Motor neuron (in vitro differentiated cells): Measurements from ENCODE around the gene RBM22. TPM values are rescaled to one million over a fixed set of nuclear protein-coding genes. Genes with fewer than 3 reads are reported as not detected.

Experiments
- ATAC-seq, 8 experiments: fragments of 200-7000 bp; cut with Tn5 transposase; replicated peaks in 6 of 8; 2 replicates each; pipeline ENCODE4 v1.8.0; 2021; ENCODE audit warnings: mild to moderate bottlenecking in 8 of 8, moderate library complexity in 8 of 8
- H3K27ac ChIP-seq, 2 donors: fragments of 250-450 bp; sonication (Bioruptor Pico); 2 replicates each; pipeline ENCODE4 v1.9.0; 2021; ENCODE audit warnings: antibody characterized with exemption in 2 of 2, mild to moderate bottlenecking in 2 of 2, moderate library complexity in 1 of 2
- H3K4me1 ChIP-seq, 2 donors: fragments of 250-450 bp; sonication (Bioruptor Pico); replicated peaks in 1 of 2; 2 replicates each; pipeline ENCODE4 v1.6.1; 2021; ENCODE audit warnings: antibody characterized with exemption in 2 of 2, mild to moderate bottlenecking in 2 of 2, moderate library complexity in 1 of 2
- H3K4me3 ChIP-seq, 5 donors: fragments of 250-450 bp; sonication (Bioruptor Pico); 2 replicates each; pipeline ENCODE4 v1.9.0; 2021; ENCODE audit warnings: antibody characterized with exemption in 5 of 5, mild to moderate bottlenecking in 5 of 5, moderate library complexity in 4 of 5
- WGBS, 10 experiments: fragments of 450-650 bp; shearing (Covaris generic); methylation state at CpG; one replicate each; pipeline ENCODE4 v1.0.0; 2022; 5-methylcytosine and 5-hydroxymethylcytosine counted together
- in situ Hi-C, 9 experiments: fragments of 400-800 bp; cut with MboI; loops; one replicate each; pipeline ENCODE4 v1.15.0; 2021; ENCODE audit warnings: low sequenced_read_pairs in 9 of 9, low pct_unique_long_range_greater_than_20kb in 2 of 9; ENCODE audit not compliant: unreplicated experiment in 9 of 9
- total RNA-seq, 8 experiments: library from RNA; unstranded; fragments of 300-600 nt; gene quantifications; 2 replicates each; pipeline versions ENCODE4 v1.2.3 to v1.2.4, GENCODE V29; 2022

RBM22 gene
- total RNA-seq, 8 experiments from 2014 or later: 26.4 to 52.5 (median 42.5) TPM

DNA sequence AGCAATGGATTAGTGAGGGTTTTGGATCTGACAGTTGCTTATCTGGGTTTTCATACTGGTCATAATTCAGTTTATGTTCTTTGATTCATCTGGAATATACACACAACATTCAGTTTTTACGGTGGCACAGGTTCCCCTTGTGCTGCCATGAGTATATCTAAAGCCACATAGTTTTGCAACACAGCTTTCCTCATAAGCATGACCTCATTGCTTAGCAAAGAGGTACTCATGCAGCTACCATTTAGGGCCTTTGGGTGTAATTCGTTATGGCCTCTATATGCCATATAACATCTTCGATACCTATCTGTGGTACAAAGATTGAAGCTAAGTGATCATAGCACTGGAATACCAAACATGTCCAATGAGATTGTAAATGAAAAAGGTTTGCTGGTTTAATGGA lies 2.9 kb upstream of the RBM22 start:
- no peak overlapping the region for H3K4me3 ChIP-seq
- WGBS, 10 experiments: 57 to 100% (median 78%) methylated on average over 1 to 3 of the region's 3 CpGs; no CpG with 5 or more reads in 2 of the 10 experiments
- peaks cover 5 to 13% of the 10 kb centered on the region in 2 donors for H3K4me1 ChIP-seq
- H3K27ac ChIP-seq: no peak overlapping the region
- in situ Hi-C loops: loop anchor here in 1 of 9 experiments (25.0 kb wide), 1 partner anchor 141 kb away; no protein-coding TSS in a partner anchor
- ATAC-seq: no peak

DNA sequence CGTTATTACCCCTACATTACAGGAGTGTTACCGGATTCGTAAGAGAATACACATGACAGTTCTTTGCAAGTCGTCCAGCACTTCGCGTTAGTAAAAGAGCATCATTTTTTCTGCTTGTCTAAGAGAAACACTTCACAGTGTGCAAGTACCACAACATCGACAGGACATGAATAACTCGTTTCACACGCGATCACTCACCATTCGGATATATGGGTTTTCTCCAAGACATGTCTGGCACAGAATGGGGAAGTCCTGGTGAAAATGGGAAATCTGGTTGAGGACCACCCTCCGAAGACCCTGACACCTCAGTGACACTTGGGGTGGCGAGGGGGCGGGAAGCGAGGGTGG lies 642 bp downstream of the RBM22 start:
- Histone ChIP-seq H3K4me1 (peaks cover 5 to 13% of the 10 kb centered on the region in 2 donors), H3K27ac (peak overlapping the region; percentile 96 to 99), H3K4me3 (peak overlapping the region; percentile 79 to 99 (median 91))
- in situ Hi-C loops: loop anchor here in 1 of 9 experiments (25.0 kb wide), 1 partner anchor 138 kb away; no protein-coding TSS in a partner anchor
- peak in 3 of 8 experiments; percentile 1 to 2 (median 2) for ATAC-seq
- 0 to 60% (median 5%) methylated on average over 1 to 6 of the region's 15 CpGs; no CpG with 5 or more reads in 1 of the 10 experiments for WGBS, 10 experiments

DNA sequence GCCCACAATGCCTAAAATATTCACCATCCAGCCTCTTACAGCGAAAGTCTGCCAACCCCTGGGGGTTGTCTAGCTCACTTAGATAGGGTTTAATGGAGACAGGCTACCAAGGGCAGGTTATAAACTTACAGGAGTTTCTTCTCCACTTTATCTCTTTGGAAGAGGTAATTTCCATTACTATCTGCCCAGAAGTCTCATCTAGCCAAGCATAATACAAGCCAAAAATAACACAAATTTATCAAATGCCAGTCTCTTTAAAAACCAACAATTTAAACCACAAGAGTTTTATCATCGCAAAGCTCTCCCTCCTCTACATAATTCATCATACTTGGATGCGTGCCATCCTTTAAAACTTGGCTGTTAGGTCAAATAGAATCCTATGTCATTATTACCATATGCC lies 6.2 kb downstream of the RBM22 start:
- Histone ChIP-seq H3K4me1 (peaks cover 4% of the 10 kb centered on the region in 2 donors), H3K27ac (no peak overlapping the region), H3K4me3 (no peak overlapping the region)
- ATAC-seq: peak in 1 of 8 experiments; percentile 72
- in situ Hi-C loops: no loop called here
- 25 to 100% (median 94%) methylated on average over 1 to 3 of the region's 3 CpGs for WGBS, 10 experiments

DNA sequence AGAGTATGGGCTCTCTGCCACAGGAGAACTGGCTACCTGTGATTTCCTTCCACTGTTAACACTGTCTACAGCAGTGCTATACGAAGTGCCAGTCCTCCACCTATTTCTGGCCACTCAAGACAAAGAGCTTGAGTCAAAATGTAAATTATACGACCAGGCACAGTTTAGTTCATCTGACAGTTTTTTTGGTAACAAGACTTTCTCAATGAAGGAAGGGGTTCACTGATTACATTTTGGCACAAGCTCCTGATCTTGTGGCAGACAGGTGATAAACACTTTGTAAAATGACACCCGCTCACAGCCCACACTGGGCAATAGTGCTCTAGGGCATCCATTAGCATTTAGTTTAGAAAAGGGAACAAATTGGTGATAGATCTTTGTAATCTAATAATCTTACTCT lies 8.6 kb downstream of the RBM22 start:
- in situ Hi-C loops: no loop called here
- no peak for ATAC-seq
- Histone ChIP-seq H3K4me1 (no peaks in the 10 kb centered on the region), H3K4me3 (no peak overlapping the region), H3K27ac (no peak overlapping the region)
- WGBS, 10 experiments: 80 to 100% (median 100%) methylated on average over 1 to 3 of the region's 3 CpGs; no CpG with 5 or more reads in 1 of the 10 experiments

DNA sequence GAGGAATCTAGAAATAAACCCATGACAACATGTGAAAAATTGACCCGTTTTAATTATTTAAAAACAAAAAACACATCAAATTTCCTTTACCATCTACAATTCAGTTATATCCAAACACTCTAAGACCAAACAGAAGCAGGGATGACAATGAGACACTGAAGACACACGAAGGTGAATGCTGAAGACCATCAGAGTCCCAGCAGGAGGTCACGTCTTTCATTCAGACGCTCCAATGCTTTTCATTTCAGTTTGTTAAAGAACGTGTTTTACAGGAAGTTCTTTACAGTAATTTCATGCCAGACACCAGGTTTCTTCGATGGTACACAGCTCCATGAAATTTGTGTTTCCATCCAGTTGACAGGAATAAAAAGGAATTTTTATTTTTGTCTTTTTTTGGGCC lies 10.1 kb downstream of the RBM22 start:
- no peak overlapping the region for H3K27ac ChIP-seq
- H3K4me1 ChIP-seq: no peaks in the 10 kb centered on the region
- no peak for ATAC-seq
- 39 to 100% (median 80%) methylated on average over 1 to 6 of the region's 6 CpGs; no CpG with 5 or more reads in 1 of the 10 experiments for WGBS, 10 experiments
- in situ Hi-C loops: no loop called here
- H3K4me3 ChIP-seq: no peak overlapping the region

DNA sequence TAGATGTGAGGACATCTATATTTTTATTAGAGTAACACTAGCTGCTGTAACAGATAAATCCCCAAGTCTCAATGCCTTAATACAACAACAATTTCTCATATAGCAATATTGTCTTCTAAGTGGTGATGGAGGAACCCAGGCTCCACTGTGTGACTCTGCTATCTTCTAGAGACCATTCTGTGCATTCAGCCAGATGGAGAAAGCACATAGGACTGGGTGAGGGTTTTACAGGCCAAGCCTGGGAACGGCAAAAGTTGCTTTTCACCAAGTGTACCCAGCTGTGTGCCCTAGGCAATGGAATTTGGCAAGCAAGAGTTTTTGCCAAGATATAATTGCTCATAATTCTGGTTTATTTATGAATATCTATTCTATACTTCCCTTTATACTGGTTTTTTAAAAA lies 11.7 kb downstream of the RBM22 start:
- in situ Hi-C loops: no loop called here
- no peak overlapping the region for H3K27ac ChIP-seq
- peak in 1 of 8 experiments; percentile 80 for ATAC-seq
- WGBS, 10 experiments: 71 to 100% (median 100%) methylated on average over 1 of the region's 1 CpG; no CpG with 5 or more reads in 3 of the 10 experiments
- no peaks in the 10 kb centered on the region for H3K4me1 ChIP-seq
- H3K4me3 ChIP-seq: no peak overlapping the region

DNA sequence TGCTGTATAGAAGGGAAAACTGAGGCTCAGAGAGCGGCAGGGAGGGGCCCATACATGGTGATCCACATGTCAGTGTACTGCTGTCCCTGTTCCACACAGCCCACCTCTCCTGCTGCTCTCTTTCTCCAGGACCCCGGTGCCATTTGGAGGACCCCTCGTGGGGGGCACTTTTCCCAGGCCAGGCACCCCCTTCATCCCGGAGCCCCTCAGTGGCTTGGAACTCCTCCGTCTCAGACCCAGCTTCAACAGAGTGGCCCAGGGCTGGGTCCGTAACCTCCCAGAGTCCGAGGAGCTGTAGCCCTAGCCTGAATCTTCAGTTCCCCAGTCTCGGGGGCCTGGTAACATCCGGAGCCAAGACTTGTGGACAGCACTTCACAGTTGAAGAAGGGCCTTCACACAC lies 24.3 kb downstream of the RBM22 start:
- in situ Hi-C loops: no loop called here
- 70 to 100% (median 100%) methylated on average over 1 to 3 of the region's 9 CpGs; no CpG with 5 or more reads in 3 of the 10 experiments for WGBS, 10 experiments

DNA sequence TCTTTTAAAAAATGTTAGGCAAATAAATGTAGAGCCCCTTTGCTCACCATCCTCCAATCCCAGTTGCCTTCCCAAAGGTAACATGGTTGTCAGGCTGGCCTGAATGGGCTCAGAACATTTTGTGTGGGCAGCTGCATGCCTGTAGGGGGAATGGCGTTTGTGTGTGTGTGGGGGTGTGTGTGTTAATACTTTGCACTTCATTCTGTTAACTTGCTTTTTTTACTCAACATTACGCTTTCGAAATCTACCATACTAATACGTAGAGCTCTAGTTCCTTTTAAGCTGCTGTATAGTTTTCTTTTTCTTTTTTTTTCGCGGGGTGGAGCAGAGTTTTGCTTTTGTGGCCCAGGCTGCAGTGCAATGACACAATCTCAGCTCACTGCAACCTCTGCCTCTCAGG lies 25.8 kb downstream of the RBM22 start:
- in situ Hi-C loops: no loop called here
- 56 to 100% (median 87%) methylated on average over 1 to 6 of the region's 6 CpGs; no CpG with 5 or more reads in 1 of the 10 experiments for WGBS, 10 experiments

More for the DNA sequence above, 24.3 kb downstream of the RBM22 start:
- ATAC-seq: no peak
- Histone ChIP-seq H3K27ac (no peak overlapping the region), H3K4me3 (no peak overlapping the region), H3K4me1 (no peaks in the 10 kb centered on the region)

DNA sequence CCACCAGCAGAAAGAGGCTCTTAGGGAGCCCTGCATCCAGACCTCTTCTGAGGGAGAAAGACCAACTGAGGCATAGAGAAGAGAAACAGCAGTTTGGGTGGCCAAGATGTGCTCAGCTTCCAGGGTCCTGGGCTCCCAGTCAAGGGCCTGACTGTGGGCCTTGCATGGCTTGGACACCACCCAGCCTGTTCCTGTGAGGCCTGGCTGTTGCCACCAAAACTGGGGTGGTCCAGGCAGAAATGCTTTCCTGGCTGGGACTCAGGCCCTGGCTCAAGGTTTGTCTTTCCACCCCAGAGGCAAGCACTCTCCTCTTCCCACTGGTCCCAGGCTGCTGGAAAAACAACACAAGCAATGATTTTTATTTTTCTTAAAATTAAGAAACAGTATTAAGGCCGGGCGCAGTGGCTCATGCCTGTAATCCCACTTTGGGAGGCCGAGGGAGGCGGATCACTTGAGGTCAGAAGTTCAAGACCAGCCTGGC lies 26.5 kb downstream of the RBM22 start:
- Histone ChIP-seq H3K4me3 (no peak overlapping the region), H3K27ac (no peak overlapping the region), H3K4me1 (no peaks in the 10 kb centered on the region)
- no peak for ATAC-seq
- in situ Hi-C loops: loop anchor here in 6 of 9 experiments (25.0 kb wide), 2 partner anchors 112 to 212 kb away; no protein-coding TSS in a partner anchor
- 80 to 100% (median 93%) methylated on average over 1 to 4 of the region's 4 CpGs; no CpG with 5 or more reads in 4 of the 10 experiments for WGBS, 10 experiments

More for the DNA sequence above, 25.8 kb downstream of the RBM22 start:
- no peak overlapping the region for H3K4me3 ChIP-seq
- H3K4me1 ChIP-seq: no peaks in the 10 kb centered on the region
- no peak for ATAC-seq
- no peak overlapping the region for H3K27ac ChIP-seq

DNA sequence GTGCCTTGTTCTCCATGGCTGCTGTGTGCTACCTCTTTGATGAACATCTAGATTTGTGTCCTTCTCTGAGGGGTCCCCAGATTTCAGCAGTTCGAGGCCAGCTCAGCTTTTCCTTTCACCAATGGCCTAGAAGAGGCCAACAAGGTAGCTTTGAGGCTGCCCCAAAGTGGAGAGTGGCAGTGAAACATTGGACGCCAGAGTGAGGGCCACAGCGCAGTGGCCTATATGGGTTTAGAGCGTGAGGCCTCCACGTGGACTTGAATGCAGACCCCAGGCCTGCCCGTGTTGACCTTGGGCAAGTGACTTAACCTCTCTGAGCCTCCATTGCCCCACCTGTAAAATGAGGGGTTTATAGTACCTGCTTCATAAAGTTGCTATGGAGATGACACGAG lies 28.0 kb downstream of the RBM22 start:
- in situ Hi-C loops: loop anchor here in 6 of 9 experiments (25.0 kb wide), 2 partner anchors 111 to 211 kb away; no protein-coding TSS in a partner anchor
- ATAC-seq: no peak
- Histone ChIP-seq H3K4me3 (peak overlapping the region in 1 of 5 donors; percentile 39), H3K4me1 (no peaks in the 10 kb centered on the region), H3K27ac (no peak overlapping the region)
- WGBS, 10 experiments: 20 to 100% (median 90%) methylated on average over 1 to 5 of the region's 7 CpGs; no CpG with 5 or more reads in 3 of the 10 experiments

DNA sequence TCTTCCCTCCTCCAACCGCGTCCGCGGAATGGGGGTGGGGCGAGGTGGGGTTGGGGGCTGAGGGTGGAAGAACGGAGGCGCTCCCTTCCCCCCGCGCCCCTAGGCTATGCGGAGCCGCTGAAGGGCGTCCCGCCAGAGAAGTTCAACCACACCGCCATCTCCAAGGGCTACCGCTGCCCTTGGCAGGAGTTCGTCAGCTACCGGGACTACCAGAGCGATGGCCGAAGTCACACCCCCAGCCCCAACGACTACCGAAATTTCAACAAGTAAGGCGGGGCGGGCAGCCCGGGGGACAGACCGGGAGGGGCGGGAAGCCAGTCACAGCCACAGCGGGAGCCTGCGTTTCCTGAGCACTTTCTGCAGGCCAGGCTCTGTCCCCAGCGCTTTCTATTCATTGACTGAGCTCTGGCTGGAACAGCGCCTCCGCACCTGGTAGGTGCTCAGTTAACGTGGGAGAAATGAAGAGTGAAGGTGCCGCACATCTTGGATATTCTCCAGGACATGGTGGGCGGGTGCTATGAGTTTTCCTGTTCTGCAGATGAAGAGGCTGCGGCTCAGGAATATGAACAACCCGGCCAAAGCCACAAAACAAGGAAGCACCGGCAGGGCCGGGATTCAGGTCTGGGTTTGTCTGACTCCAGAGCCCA lies 28.5 kb downstream of the RBM22 start:
- H3K4me3 ChIP-seq: peak overlapping the region; percentile 21 to 39 (median 30)
- H3K4me1 ChIP-seq: no peaks in the 10 kb centered on the region
- WGBS, 10 experiments: 0 to 55% (median 30%) methylated on average over 2 to 6 of the region's 38 CpGs; no CpG with 5 or more reads in 3 of the 10 experiments
- no peak overlapping the region for H3K27ac ChIP-seq
- peak; percentile 20 to 75 (median 74) for ATAC-seq
- in situ Hi-C loops: loop anchor here in 6 of 9 experiments (25.0 kb wide), 2 partner anchors 110 to 210 kb away; no protein-coding TSS in a partner anchor

DNA sequence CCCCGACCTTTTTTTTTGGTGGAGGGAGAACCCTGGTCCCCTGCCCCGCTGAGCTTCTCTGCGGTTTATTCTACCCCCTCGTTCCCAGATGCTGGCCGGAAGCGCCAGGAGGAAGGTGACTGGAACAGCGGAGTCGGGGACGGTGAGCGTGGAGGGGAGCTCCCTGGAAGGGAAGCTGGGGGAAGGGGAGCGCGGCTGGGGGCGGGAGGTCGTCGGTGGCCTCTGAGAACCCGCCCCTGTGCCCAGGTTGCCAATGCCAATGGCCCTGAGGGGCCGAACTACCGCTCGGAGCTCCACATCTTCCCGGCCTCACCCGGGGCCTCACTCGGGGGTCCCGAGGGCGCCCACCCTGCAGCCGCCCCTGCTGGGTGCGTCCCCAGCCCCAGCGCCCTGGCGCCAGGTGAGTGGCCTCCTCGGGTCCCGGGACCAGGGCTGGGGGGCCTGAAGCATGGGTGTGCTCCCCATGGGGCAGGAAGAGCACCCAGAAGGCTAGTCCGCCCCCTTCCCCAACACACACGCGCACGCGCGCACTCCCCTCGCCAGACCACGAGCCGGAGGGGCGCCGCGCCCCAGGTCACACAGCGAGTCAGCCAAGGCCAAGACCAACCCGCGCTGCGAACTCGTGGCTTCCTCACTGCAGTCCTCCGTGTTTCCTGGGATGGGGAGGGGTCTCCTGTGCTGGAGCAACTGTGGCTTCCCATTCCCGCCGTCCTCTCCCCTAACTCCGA lies 29.2 kb downstream of the RBM22 start:
- 0% methylated on average over 1 to 2 of the region's 51 CpGs; no CpG with 5 or more reads in 8 of the 10 experiments for whole genome bisulfite sequencing, 10 experiments
- in situ Hi-C loops: loop anchor here in 6 of 9 experiments (25.0 kb wide), 2 partner anchors 109 to 209 kb away; no protein-coding TSS in a partner anchor
- Histone ChIP-seq H3K4me3 (peak overlapping the region; percentile 21 to 39 (median 30)), H3K27ac (no peak overlapping the region), H3K4me1 (no peaks in the 10 kb centered on the region)
- peak; percentile 5 to 78 (median 71) for ATAC-seq

DNA sequence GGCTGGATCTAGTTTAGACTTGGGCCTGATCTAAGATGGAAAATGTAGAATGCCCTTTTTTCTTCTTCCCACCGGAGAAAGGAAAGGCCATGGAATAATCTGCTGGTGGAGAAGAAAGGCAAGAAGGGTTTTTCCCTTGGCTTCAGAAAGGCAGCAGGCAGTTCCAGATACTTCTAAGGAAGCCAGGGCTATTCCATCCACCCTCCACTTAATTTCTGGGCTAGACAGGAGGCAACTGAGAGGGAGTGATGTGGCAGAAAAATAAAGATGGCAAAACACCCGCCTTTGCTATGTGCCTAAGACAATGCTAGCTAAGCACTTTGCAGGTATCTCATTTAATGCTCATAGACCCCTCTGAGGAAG lies 29.9 kb downstream of the RBM22 start:
- Histone ChIP-seq H3K4me1 (no peaks in the 10 kb centered on the region), H3K4me3 (no peak overlapping the region), H3K27ac (no peak overlapping the region)
- in situ Hi-C loops: loop anchor here in 6 of 9 experiments (25.0 kb wide), 2 partner anchors 109 to 209 kb away; no protein-coding TSS in a partner anchor
- no peak for ATAC-seq
- 0 to 100% (median 58%) methylated on average over 1 to 2 of the region's 2 CpGs; no CpG with 5 or more reads in 2 of the 10 experiments for WGBS, 10 experiments
